ENCODE data around the gene ATP2B3.

ATP2B3 gene

GRCh38 chrX:153537526-153538295 is 20.3 kb downstream of the ATP2B3 start:
- no peak for DNase-seq (ENCODE audit: extremely low read depth, low read depth)
- no peak for TF ChIP-seq CTCF (IDR thresholded peaks at IDR 0.05; ENCODE audit: low read depth, low read length)

GRCh38 chrX:153538424-153538823 is 21.0 kb downstream of the ATP2B3 start:
- DNase-seq (ENCODE audit: extremely low read depth, low read depth) = no peak
- TF ChIP-seq CTCF (IDR thresholded peaks at IDR 0.05; ENCODE audit: low read depth, low read length) = no peak

GRCh38 chrX:153539171-153539978 is 21.9 kb downstream of the ATP2B3 start:
- TF ChIP-seq CTCF (IDR thresholded peaks at IDR 0.05; ENCODE audit: low read depth, low read length) = peak; percentile 89
- DNase-seq (ENCODE audit: extremely low read depth, low read depth) = peak; percentile 4

GRCh38 chrX:153539979-153540358 is 22.5 kb downstream of the ATP2B3 start:
- no peak for DNase-seq (ENCODE audit: extremely low read depth, low read depth)
- TF ChIP-seq CTCF (IDR thresholded peaks at IDR 0.05; ENCODE audit: low read depth, low read length) = no peak

GRCh38 chrX:153544727-153545126 is 27.3 kb downstream of the ATP2B3 start:
- TF ChIP-seq CTCF (IDR thresholded peaks at IDR 0.05; ENCODE audit: low read depth, low read length) = no peak
- no peak for DNase-seq (ENCODE audit: extremely low read depth, low read depth)

GRCh38 chrX:153546386-153546785 is 28.9 kb downstream of the ATP2B3 start:
- no peak for TF ChIP-seq CTCF (IDR thresholded peaks at IDR 0.05; ENCODE audit: low read depth, low read length)
- no peak for DNase-seq (ENCODE audit: extremely low read depth, low read depth)

GRCh38 chrX:153547195-153547594 is 29.8 kb downstream of the ATP2B3 start:
- no peak for DNase-seq (ENCODE audit: extremely low read depth, low read depth)
- TF ChIP-seq CTCF (IDR thresholded peaks at IDR 0.05; ENCODE audit: low read depth, low read length) = no peak

Data from AG09319 (cell line).